GM23338 (cell line): ENCODE measurements around the gene HGD. TPM values are rescaled to one million over a fixed set of nuclear protein-coding genes. Genes with fewer than 3 reads are reported as not detected.

Source experiments
- ATAC-seq: fragments of 200-7000 bp; cut with Tn5 transposase; 3 replicates; pipeline ENCODE4 v1.9.1; 2020
- DNase-seq: peaks from one replicate; pipeline ENCODE4 v3.0.0-alpha.2; 2015; ENCODE audit warnings: low spot score
- H2AFZ ChIP-seq: fragments of 200-600 bp; sonication (generic); 2 replicates; pipeline ENCODE4 v1.8.0; 2016; ENCODE audit warnings: antibody characterized with exemption, mild to moderate bottlenecking, moderate library complexity
- H3F3A ChIP-seq: fragments of 200-600 bp; sonication (generic); replicated peaks from 2 replicates; pipeline ENCODE4 v1.8.0; 2017; ENCODE audit warnings: antibody characterized with exemption, mixed run types, low read depth
- H3K27ac ChIP-seq: fragments of 200-600 bp; sonication (generic); 2 replicates; pipeline ENCODE4 v1.6.1; 2016; ENCODE audit warnings: low read depth
- H3K27me3 ChIP-seq: fragments of 200-600 bp; sonication (generic); 2 replicates; pipeline ENCODE4 v1.8.0; 2016; ENCODE audit warnings: mild to moderate bottlenecking, mixed run types, moderate library complexity; ENCODE audit not compliant: insufficient read depth
- H3K36me3 ChIP-seq: fragments of 200-600 bp; sonication (generic); 2 replicates; pipeline ENCODE4 v1.8.0; 2016; ENCODE audit warnings: mild to moderate bottlenecking; ENCODE audit not compliant: insufficient read depth
- H3K4me1 ChIP-seq: fragments of 200-600 bp; sonication (generic); 2 replicates; pipeline ENCODE4 v1.8.0; 2016; ENCODE audit warnings: mild to moderate bottlenecking, moderate library complexity; ENCODE audit not compliant: insufficient read depth
- H3K4me2 ChIP-seq: fragments of 200-600 bp; sonication (generic); 2 replicates; pipeline ENCODE4 v1.7.1; 2017; ENCODE audit warnings: mixed run types
- H3K4me3 ChIP-seq: fragments of 200-600 bp; sonication (generic); 2 replicates; pipeline ENCODE4 v1.6.1; 2016; ENCODE audit warnings: mixed run types
- H3K79me2 ChIP-seq: fragments of 200-600 bp; sonication (generic); replicated peaks from 2 replicates; pipeline ENCODE4 v1.8.0; 2017; ENCODE audit warnings: mild to moderate bottlenecking; ENCODE audit not compliant: insufficient read depth
- H3K9me2 ChIP-seq: fragments of 200-600 bp; sonication (generic); 2 replicates; pipeline ENCODE4 v1.8.0; 2017; ENCODE audit not compliant: insufficient read depth
- H4K20me1 ChIP-seq: fragments of 200-600 bp; sonication (generic); replicated peaks from 2 replicates; pipeline ENCODE4 v1.8.0; 2017; ENCODE audit warnings: mild to moderate bottlenecking; ENCODE audit not compliant: insufficient read depth
- H3K27ac Mint-ChIP-seq: 2 replicates; pipeline ENCODE4 v1.8.0; 2020; ENCODE audit warnings: inconsistent platforms, mild to moderate bottlenecking, moderate library complexity, mixed read lengths
- H3K27me3 Mint-ChIP-seq: 3 replicates; pipeline ENCODE4 v1.8.0; 2022; ENCODE audit warnings: low read depth, mild to moderate bottlenecking, moderate library complexity, mixed read lengths, inconsistent platforms; ENCODE audit not compliant: insufficient read depth, poor library complexity
- H3K36me3 Mint-ChIP-seq: 3 replicates; pipeline ENCODE4 v1.8.0; 2021; ENCODE audit warnings: low read depth, mild to moderate bottlenecking, inconsistent platforms, moderate library complexity, mixed read lengths
- H3K4me1 Mint-ChIP-seq: 3 replicates; pipeline ENCODE4 v1.8.0; 2020; ENCODE audit warnings: mild to moderate bottlenecking, inconsistent platforms, mixed read lengths
- H3K4me3 Mint-ChIP-seq: 3 replicates; pipeline ENCODE4 v1.8.0; 2021; ENCODE audit warnings: moderate library complexity, mild to moderate bottlenecking, inconsistent platforms, mixed read lengths
- H3K9me3 Mint-ChIP-seq: 3 replicates; pipeline ENCODE4 v1.8.0; 2020; ENCODE audit warnings: moderate library complexity, mild to moderate bottlenecking, inconsistent platforms, mixed read lengths
- EZH2phosphoT487 ChIP-seq: fragments of 200-600 bp; sonication (generic); IDR thresholded peaks from one replicate; pipeline ENCODE4 v1.8.1; 2018; ENCODE audit warnings: antibody characterized with exemption; ENCODE audit not compliant: unreplicated experiment
- POLR2AphosphoS5 ChIP-seq: IDR thresholded peaks from 2 replicates; pipeline ENCODE4 v1.6.1; 2016; ENCODE audit warnings: antibody characterized with exemption, low read depth
- STAT1 ChIP-seq: IDR thresholded peaks from one replicate; pipeline ENCODE4 v1.6.1; 2016; ENCODE audit warnings: antibody characterized with exemption; ENCODE audit not compliant: unreplicated experiment
- polyA plus RNA-seq: library from polyadenylated mRNA; unstranded; fragments of >200 nt; fragmentation: Nextera tagmentation; extraction: Ambion mirVana; gene quantifications from 2 replicates; pipeline ENCODE4 v1.2.1, GENCODE V29; 2016
- total RNA-seq: library from RNA; depleted of rRNA; stranded (reverse); fragments of >200 nt; shearing (Covaris generic); gene quantifications from 2 replicates; pipeline ENCODE4 v1.2.3, GENCODE V29; 2014
- TF ChIP-seq, protein P1 (sequence below): IDR thresholded peaks from one replicate; pipeline ENCODE4 v1.6.1; 2018; ENCODE audit warnings: antibody characterized with exemption; ENCODE audit not compliant: unreplicated experiment
- TF ChIP-seq, protein P2 (sequence below): IDR thresholded peaks from 2 replicates; pipeline ENCODE4 v1.6.1; 2016; ENCODE audit warnings: antibody characterized with exemption
- TF ChIP-seq, protein P3 (sequence below): fragments of 250-450 bp; sonication (Bioruptor Pico); IDR thresholded peaks from 2 replicates; pipeline ENCODE4 v1.5.0; 2020; ENCODE audit warnings: mild to moderate bottlenecking, moderate library complexity

The HGD gene
- total and polyA plus RNA-seq, 2 experiments from 2014 or later: not detected

DNA sequence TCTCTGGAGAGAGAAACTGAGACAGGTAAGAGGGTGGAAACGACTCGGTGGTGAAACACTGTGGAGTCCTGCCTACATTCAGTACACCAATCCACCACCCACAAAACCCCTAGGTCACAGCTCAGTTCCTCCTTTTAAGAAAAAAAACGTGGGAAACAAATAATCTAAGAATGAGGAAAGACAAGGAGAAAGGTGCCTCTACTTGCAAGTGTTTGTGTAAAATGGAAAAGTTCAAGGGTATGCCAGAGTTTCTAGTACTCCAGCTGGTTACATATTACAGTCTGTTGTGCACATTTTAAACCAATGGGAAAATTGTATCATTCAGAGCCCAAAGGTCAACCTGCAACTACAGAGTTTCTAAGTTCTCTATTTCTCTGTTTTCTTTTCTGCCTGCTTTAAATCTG is 32.2 kb downstream of the HGD start:
- H3K4me3 ChIP-seq: no peak overlapping the region
- H3K4me1 ChIP-seq: no peaks in the 10 kb centered on the region
- no peaks in the 10 kb centered on the region for H3K27me3 ChIP-seq
- Mint-ChIP-seq H3K27me3 (peaks cover 4% of the 10 kb centered on the region), H3K9me3 (no peaks in the 10 kb centered on the region; the same call in 2 of the 3 replicates), H3K4me3 (no peak overlapping the region), H3K27ac (no peak overlapping the region), H3K36me3 (no peaks in the 10 kb centered on the region), H3K4me1 (peaks cover 7% of the 10 kb centered on the region; the same call in 2 of the 3 replicates)
- H2AFZ ChIP-seq: 0 out of 2 replicates have a peak overlapping the region, but pooled peaks have one; percentile 43
- no peaks in the 10 kb centered on the region for H3K36me3 ChIP-seq
- DNase-seq (no peak), ATAC-seq (no peak)
- TF ChIP-seq EZH2phosphoT487: no peak
- TF ChIP-seq, protein P1, sequence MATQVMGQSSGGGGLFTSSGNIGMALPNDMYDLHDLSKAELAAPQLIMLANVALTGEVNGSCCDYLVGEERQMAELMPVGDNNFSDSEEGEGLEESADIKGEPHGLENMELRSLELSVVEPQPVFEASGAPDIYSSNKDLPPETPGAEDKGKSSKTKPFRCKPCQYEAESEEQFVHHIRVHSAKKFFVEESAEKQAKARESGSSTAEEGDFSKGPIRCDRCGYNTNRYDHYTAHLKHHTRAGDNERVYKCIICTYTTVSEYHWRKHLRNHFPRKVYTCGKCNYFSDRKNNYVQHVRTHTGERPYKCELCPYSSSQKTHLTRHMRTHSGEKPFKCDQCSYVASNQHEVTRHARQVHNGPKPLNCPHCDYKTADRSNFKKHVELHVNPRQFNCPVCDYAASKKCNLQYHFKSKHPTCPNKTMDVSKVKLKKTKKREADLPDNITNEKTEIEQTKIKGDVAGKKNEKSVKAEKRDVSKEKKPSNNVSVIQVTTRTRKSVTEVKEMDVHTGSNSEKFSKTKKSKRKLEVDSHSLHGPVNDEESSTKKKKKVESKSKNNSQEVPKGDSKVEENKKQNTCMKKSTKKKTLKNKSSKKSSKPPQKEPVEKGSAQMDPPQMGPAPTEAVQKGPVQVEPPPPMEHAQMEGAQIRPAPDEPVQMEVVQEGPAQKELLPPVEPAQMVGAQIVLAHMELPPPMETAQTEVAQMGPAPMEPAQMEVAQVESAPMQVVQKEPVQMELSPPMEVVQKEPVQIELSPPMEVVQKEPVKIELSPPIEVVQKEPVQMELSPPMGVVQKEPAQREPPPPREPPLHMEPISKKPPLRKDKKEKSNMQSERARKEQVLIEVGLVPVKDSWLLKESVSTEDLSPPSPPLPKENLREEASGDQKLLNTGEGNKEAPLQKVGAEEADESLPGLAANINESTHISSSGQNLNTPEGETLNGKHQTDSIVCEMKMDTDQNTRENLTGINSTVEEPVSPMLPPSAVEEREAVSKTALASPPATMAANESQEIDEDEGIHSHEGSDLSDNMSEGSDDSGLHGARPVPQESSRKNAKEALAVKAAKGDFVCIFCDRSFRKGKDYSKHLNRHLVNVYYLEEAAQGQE: no peak
- TF ChIP-seq, protein P2, sequence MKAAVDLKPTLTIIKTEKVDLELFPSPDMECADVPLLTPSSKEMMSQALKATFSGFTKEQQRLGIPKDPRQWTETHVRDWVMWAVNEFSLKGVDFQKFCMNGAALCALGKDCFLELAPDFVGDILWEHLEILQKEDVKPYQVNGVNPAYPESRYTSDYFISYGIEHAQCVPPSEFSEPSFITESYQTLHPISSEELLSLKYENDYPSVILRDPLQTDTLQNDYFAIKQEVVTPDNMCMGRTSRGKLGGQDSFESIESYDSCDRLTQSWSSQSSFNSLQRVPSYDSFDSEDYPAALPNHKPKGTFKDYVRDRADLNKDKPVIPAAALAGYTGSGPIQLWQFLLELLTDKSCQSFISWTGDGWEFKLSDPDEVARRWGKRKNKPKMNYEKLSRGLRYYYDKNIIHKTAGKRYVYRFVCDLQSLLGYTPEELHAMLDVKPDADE: no peak
- no peak overlapping the region for H3K27ac ChIP-seq
- no peaks in the 10 kb centered on the region for H4K20me1 ChIP-seq
- peaks cover 2% of the 10 kb centered on the region; the same call in 1 of the 2 replicates for H3K9me2 ChIP-seq
- no peaks in the 10 kb centered on the region for H3F3A ChIP-seq
- no peak overlapping the region for H3K4me2 ChIP-seq
- no peaks in the 10 kb centered on the region for H3K79me2 ChIP-seq

DNA sequence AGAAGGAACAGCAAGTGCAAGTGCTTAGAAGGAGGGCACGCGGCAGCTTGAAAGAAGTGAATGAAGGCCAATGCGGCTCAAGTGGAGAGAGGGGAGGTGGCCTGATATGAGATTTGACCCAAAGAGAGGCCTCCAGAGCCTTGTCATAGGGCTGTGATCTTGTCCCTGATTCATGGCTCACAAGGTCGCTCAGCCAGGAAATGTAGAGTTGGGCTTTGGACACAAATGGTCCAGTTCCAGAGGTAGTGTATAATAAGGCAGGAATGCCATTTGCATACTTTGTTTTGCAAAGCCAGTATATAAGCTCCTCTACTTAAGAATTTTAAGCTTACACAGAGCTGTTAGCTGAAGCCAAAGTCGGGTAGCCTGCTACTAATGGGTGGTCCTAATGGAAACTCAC is 33.7 kb downstream of the HGD start:
- Mint-ChIP-seq H3K27ac (no peak overlapping the region), H3K4me1 (peaks cover 9% of the 10 kb centered on the region; the same call in 2 of the 3 replicates), H3K9me3 (no peaks in the 10 kb centered on the region; the same call in 2 of the 3 replicates), H3K4me3 (no peak overlapping the region), H3K27me3 (peaks cover 6% of the 10 kb centered on the region), H3K36me3 (no peaks in the 10 kb centered on the region)
- Histone ChIP-seq H3K4me1 (no peaks in the 10 kb centered on the region), H4K20me1 (no peaks in the 10 kb centered on the region), H3F3A (no peaks in the 10 kb centered on the region), H3K79me2 (no peaks in the 10 kb centered on the region), H3K4me2 (no peak overlapping the region), H3K27ac (no peak overlapping the region), H2AFZ (peak overlapping the region; percentile 52; the same call in 1 of the 2 replicates), H3K36me3 (no peaks in the 10 kb centered on the region), H3K27me3 (no peaks in the 10 kb centered on the region), H3K9me2 (peaks cover 3% of the 10 kb centered on the region; the same call in 1 of the 2 replicates), H3K4me3 (no peak overlapping the region)
- DNase-seq (no peak), ATAC-seq (no peak)
- TF ChIP-seq, protein P3, sequence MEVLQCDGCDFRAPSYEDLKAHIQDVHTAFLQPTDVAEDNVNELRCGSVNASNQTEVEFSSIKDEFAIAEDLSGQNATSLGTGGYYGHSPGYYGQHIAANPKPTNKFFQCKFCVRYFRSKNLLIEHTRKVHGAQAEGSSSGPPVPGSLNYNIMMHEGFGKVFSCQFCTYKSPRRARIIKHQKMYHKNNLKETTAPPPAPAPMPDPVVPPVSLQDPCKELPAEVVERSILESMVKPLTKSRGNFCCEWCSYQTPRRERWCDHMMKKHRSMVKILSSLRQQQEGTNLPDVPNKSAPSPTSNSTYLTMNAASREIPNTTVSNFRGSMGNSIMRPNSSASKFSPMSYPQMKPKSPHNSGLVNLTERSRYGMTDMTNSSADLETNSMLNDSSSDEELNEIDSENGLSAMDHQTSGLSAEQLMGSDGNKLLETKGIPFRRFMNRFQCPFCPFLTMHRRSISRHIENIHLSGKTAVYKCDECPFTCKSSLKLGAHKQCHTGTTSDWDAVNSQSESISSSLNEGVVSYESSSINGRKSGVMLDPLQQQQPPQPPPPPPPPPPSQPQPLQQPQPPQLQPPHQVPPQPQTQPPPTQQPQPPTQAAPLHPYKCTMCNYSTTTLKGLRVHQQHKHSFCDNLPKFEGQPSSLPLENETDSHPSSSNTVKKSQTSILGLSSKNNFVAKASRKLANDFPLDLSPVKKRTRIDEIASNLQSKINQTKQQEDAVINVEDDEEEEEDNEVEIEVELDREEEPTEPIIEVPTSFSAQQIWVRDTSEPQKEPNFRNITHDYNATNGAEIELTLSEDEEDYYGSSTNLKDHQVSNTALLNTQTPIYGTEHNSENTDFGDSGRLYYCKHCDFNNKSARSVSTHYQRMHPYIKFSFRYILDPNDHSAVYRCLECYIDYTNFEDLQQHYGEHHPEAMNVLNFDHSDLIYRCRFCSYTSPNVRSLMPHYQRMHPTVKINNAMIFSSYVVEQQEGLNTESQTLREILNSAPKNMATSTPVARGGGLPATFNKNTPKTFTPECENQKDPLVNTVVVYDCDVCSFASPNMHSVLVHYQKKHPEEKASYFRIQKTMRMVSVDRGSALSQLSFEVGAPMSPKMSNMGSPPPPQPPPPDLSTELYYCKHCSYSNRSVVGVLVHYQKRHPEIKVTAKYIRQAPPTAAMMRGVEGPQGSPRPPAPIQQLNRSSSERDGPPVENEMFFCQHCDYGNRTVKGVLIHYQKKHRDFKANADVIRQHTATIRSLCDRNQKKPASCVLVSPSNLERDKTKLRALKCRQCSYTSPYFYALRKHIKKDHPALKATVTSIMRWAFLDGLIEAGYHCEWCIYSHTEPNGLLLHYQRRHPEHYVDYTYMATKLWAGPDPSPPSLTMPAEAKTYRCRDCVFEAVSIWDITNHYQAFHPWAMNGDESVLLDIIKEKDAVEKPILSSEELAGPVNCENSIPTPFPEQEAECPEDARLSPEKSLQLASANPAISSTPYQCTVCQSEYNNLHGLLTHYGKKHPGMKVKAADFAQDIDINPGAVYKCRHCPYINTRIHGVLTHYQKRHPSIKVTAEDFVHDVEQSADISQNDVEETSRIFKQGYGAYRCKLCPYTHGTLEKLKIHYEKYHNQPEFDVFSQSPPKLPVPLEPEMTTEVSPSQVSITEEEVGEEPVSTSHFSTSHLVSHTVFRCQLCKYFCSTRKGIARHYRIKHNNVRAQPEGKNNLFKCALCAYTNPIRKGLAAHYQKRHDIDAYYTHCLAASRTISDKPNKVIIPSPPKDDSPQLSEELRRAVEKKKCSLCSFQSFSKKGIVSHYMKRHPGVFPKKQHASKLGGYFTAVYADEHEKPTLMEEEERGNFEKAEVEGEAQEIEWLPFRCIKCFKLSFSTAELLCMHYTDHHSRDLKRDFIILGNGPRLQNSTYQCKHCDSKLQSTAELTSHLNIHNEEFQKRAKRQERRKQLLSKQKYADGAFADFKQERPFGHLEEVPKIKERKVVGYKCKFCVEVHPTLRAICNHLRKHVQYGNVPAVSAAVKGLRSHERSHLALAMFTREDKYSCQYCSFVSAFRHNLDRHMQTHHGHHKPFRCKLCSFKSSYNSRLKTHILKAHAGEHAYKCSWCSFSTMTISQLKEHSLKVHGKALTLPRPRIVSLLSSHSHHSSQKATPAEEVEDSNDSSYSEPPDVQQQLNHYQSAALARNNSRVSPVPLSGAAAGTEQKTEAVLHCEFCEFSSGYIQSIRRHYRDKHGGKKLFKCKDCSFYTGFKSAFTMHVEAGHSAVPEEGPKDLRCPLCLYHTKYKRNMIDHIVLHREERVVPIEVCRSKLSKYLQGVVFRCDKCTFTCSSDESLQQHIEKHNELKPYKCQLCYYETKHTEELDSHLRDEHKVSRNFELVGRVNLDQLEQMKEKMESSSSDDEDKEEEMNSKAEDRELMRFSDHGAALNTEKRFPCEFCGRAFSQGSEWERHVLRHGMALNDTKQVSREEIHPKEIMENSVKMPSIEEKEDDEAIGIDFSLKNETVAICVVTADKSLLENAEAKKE (CRISPR knock-in tag): no peak
- TF ChIP-seq, protein P1: no peak
- TF ChIP-seq POLR2AphosphoS5 (no peak), STAT1 (no peak)
